ENCODE results near the gene CD209.

The CD209 gene

DNA sequence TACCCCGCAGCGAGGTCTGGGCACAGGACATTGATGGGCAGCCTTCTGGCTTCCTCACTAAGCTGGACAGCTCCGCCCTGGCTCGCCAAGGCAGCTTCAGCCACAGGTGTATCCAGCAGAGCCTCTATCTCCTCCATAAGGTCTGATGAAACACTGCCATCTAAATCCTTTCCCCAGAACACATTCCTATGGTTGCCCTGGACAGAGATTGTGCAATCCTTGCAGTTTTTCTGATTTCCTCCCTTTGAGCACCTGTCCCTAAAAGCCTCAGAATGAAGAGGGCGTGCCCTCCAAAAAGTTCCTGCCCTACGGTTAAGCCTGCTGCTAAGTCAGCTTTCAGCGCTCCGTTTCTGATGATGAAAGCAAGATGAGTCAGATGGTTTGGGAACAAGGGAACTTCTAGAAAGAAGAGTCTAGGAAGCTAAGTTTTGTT is 36.7 kb upstream of the CD209 start:
- no peak overlapping the region for H3K4me3 ChIP-seq (ENCODE audit: low read depth, low read length)
- in situ Hi-C loops (cut with HindIII; ENCODE audit: low sequenced_read_pairs) = loop anchor here (25.0 kb wide), 1 partner anchor 197 kb away; the partner anchor contains the start of gene CAMSAP3
- TF ChIP-seq, protein P1, sequence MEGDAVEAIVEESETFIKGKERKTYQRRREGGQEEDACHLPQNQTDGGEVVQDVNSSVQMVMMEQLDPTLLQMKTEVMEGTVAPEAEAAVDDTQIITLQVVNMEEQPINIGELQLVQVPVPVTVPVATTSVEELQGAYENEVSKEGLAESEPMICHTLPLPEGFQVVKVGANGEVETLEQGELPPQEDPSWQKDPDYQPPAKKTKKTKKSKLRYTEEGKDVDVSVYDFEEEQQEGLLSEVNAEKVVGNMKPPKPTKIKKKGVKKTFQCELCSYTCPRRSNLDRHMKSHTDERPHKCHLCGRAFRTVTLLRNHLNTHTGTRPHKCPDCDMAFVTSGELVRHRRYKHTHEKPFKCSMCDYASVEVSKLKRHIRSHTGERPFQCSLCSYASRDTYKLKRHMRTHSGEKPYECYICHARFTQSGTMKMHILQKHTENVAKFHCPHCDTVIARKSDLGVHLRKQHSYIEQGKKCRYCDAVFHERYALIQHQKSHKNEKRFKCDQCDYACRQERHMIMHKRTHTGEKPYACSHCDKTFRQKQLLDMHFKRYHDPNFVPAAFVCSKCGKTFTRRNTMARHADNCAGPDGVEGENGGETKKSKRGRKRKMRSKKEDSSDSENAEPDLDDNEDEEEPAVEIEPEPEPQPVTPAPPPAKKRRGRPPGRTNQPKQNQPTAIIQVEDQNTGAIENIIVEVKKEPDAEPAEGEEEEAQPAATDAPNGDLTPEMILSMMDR (IDR thresholded peaks at IDR 0.05; ENCODE audit: low read depth, low read length, missing control alignments) = no peak
- DNase-seq (ENCODE audit: low read depth) = no peak

DNA sequence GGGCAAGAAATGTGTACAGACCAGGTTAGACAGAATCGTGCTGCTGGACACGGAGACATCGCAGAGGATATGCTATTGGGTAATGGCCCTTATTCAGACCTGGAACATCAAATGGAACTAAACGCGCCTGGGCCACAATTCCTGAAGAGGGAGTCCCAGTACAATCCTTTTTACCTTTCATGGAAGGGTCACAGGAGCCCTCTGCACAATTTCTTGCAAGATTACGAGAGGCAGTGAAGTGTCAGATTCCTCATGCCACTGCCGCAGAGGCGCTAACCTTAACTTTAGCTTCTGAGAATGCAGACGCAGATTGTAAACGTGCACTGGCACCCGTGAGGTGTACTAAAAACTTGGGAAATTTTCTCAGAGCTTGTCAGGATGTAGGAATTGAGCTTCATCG is 33.8 kb upstream of the CD209 start:
- DNase-seq (ENCODE audit: low read depth) = no peak
- in situ Hi-C loops (cut with HindIII; ENCODE audit: low sequenced_read_pairs) = loop anchor here (25.0 kb wide), 1 partner anchor 194 kb away; the partner anchor contains the start of gene CAMSAP3
- H3K4me3 ChIP-seq (ENCODE audit: low read depth, low read length) = no peak overlapping the region
- TF ChIP-seq, protein P1 (IDR thresholded peaks at IDR 0.05; ENCODE audit: low read depth, low read length, missing control alignments) = no peak

DNA sequence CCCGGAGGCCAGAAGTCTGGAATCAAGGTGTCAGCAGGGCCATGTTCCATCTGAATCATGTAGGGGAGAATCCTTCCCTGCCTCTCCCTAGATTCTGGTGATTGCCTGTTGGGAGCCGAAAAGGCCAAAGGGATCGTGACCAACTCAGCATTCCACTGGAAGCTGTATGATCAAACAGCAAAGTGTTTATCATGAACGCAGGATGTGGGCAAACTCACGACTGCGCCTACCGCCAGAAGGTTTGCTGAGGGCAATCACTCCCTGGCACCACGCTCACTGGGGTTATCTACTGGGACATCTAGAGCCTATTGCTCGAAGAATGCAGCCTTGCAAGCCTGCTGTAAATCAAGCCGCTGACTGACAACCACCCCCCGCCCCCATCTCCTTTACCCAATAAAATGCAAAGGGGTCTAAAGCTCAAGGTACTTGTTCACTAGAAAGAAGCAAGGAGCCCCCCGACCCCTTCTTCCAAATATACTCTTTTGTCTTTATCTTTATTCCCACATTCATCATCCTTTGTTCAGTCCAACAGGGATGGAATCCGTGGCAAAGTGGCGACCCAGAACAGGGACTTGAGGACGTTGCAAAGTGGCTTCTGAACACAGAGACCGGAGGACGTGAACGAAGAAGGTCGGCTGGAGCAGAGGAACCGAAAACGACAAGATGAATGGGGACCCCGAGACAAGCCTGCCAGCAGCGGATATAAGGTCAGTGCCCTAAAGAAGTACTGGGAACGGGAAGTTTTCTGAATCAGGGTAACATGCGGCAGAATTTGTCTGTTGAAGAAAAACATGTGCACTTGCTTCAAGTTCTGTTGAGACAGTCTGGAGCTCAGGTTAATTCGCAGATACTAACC is 32.5 kb upstream of the CD209 start:
- DNase-seq (ENCODE audit: low read depth) = no peak
- TF ChIP-seq, protein P1 (IDR thresholded peaks at IDR 0.05; ENCODE audit: low read depth, low read length, missing control alignments) = no peak
- in situ Hi-C loops (cut with HindIII; ENCODE audit: low sequenced_read_pairs) = loop anchor here (25.0 kb wide), 1 partner anchor 193 kb away; the partner anchor contains the start of gene CAMSAP3
- no peak overlapping the region for H3K4me3 ChIP-seq (ENCODE audit: low read depth, low read length)

DNA sequence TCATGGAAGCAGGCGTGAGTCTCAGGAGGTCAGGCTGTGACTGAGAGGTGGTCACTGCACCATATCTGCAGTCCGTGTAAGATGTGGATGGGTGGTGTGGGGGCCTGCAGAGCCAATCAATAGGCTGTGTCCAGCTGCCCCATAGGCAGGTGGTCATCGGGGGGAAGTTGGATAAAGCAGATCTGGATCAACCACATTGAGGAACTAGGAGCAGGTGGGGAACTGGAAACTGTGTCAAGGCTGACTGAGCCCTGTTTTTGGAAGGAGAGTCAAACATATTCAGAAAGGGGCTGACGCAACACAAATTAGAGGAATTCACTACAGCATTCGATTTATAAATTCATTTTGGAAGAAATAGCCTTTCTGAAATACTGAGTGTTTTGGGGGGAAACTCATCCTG is 30.7 kb upstream of the CD209 start:
- no peak for DNase-seq (ENCODE audit: low read depth)
- TF ChIP-seq, protein P1 (IDR thresholded peaks at IDR 0.05; ENCODE audit: low read depth, low read length, missing control alignments) = no peak
- in situ Hi-C loops (cut with HindIII; ENCODE audit: low sequenced_read_pairs) = loop anchor here (25.0 kb wide), 1 partner anchor 191 kb away; the partner anchor contains the start of gene CAMSAP3
- H3K4me3 ChIP-seq (ENCODE audit: low read depth, low read length) = no peak overlapping the region

DNA sequence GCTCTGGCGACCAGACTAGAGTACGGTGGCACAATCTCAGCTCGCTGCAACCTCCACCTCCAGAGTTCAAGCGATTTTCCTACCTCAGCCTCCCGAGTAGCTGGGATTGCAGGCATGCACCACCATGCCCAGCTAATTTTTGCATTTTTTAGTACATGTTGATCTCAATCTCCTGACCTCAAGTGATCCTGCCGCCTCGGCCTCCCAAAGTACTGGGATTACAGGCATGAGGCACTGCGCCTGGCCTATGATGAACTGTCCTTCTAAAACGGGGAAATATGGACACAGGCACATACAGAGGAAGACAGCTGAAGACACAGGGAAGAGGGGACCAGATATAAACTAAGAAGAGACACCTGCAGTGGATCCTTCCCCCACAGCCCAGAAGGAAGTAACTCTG is 28.4 kb upstream of the CD209 start:
- in situ Hi-C loops (cut with HindIII; ENCODE audit: low sequenced_read_pairs) = loop anchor here (25.0 kb wide), 1 partner anchor 188 kb away; the partner anchor contains the start of gene CAMSAP3
- TF ChIP-seq, protein P1 (IDR thresholded peaks at IDR 0.05; ENCODE audit: low read depth, low read length, missing control alignments) = no peak
- no peak overlapping the region for H3K4me3 ChIP-seq (ENCODE audit: low read depth, low read length)
- no peak for DNase-seq (ENCODE audit: low read depth)

DNA sequence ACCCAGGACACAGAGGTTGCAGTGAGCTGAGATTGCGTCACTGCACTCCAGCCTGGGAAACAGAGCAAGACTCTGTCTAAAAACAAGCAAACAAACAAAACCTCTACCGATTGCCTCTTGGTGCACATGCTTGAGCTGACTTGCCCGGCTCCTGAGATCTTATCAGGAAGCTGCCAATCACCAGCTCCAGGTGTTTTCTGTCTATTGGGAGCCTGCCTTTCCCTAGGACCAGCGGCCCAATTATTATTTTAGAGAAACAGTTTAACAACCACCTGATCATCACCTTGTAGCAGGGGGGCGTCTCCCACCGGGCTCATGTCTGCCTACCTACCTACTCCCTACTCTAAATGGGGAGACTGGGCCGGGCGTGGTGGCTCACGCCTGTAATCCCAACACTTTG is 26.5 kb upstream of the CD209 start:
- H3K4me3 ChIP-seq (ENCODE audit: low read depth, low read length) = no peak overlapping the region
- in situ Hi-C loops (cut with HindIII; ENCODE audit: low sequenced_read_pairs) = no loop called here
- no peak for DNase-seq (ENCODE audit: low read depth)
- TF ChIP-seq, protein P1 (IDR thresholded peaks at IDR 0.05; ENCODE audit: low read depth, low read length, missing control alignments) = no peak

All from astrocyte of the cerebellum (primary cell).